ENCODE data around the gene EIF2S2. TPM values are rescaled to one million over a fixed set of nuclear protein-coding genes. Genes with fewer than 3 reads are reported as not detected.

The EIF2S2 gene
- total and polyA plus RNA-seq, 2 experiments from 2014 or later, result 40.9 to 75.8 TPM

GRCh38 chr20:34055290-34055689 lies 56.8 kb downstream of the EIF2S2 start:
- Histone ChIP-seq H3K9me2 (replicated peaks; ENCODE audit: insufficient read depth) (no peaks in the 10 kb centered on the region), H3K27me3 (no peaks in the 10 kb centered on the region), H3K36me3 (replicated peaks; ENCODE audit: insufficient read depth, low read depth) (no peaks in the 10 kb centered on the region), H3K79me2 (peaks cover 97% of the 10 kb centered on the region), H3K4me1 (ENCODE audit: insufficient read depth) (no peaks in the 10 kb centered on the region), H3K4me3 (no peak overlapping the region), H3K4me2 (no peak overlapping the region), H4K20me1 (ENCODE audit: insufficient read depth, poor library complexity, severe bottlenecking) (peaks cover 92% of the 10 kb centered on the region), H2AFZ (no peak overlapping the region), H3K9me3 (ENCODE audit: low read depth) (no peaks in the 10 kb centered on the region), H3K27ac (no peak overlapping the region)
- no peak for DNase-seq (ENCODE audit: low spot score)
- TF ChIP-seq EZH2 (IDR thresholded peaks at IDR 0.05; ENCODE audit: borderline replicate concordance), result no peak
- no peak for TF ChIP-seq CTCF (IDR thresholded peaks at IDR 0.05; ENCODE audit: poor library complexity)
- no peak for TF ChIP-seq EZH2phosphoT487 (IDR thresholded peaks at IDR 0.05; ENCODE audit: low read depth, severe bottlenecking, unreplicated experiment)
- WGBS (ENCODE audit: low lambda C conversion rate, missing lambda C conversion rate), result 62% methylated on average over 1 of the region's 1 CpG

GRCh38 chr20:34052414-34052813 lies 59.6 kb downstream of the EIF2S2 start:
- Histone ChIP-seq H3K9me3 (ENCODE audit: low read depth) (no peaks in the 10 kb centered on the region), H3K4me2 (no peak overlapping the region), H2AFZ (no peak overlapping the region), H4K20me1 (ENCODE audit: insufficient read depth, poor library complexity, severe bottlenecking) (peaks cover 89% of the 10 kb centered on the region), H3K36me3 (replicated peaks; ENCODE audit: insufficient read depth, low read depth) (no peaks in the 10 kb centered on the region), H3K9me2 (replicated peaks; ENCODE audit: insufficient read depth) (no peaks in the 10 kb centered on the region), H3K79me2 (peaks cover 96% of the 10 kb centered on the region), H3K27me3 (no peaks in the 10 kb centered on the region), H3K27ac (no peak overlapping the region), H3K4me3 (no peak overlapping the region), H3K4me1 (ENCODE audit: insufficient read depth) (no peaks in the 10 kb centered on the region)
- TF ChIP-seq CTCF (IDR thresholded peaks at IDR 0.05; ENCODE audit: poor library complexity), result no peak
- no peak for TF ChIP-seq EZH2 (IDR thresholded peaks at IDR 0.05; ENCODE audit: borderline replicate concordance)
- TF ChIP-seq EZH2phosphoT487 (IDR thresholded peaks at IDR 0.05; ENCODE audit: low read depth, severe bottlenecking, unreplicated experiment), result no peak
- DNase-seq (ENCODE audit: low spot score), result no peak
- WGBS (ENCODE audit: low lambda C conversion rate, missing lambda C conversion rate), result 68% methylated on average over 2 of the region's 2 CpGs

- peaks cover 83% of the 10 kb centered on the region for H3K79me2 ChIP-seq
- peaks cover 85% of the 10 kb centered on the region for H4K20me1 ChIP-seq (ENCODE audit: insufficient read depth, poor library complexity, severe bottlenecking)
- no peak for DNase-seq (ENCODE audit: low spot score)
- no peaks in the 10 kb centered on the region for H3K9me3 ChIP-seq (ENCODE audit: low read depth)
- no peaks in the 10 kb centered on the region for H3K27me3 ChIP-seq
- no peak for TF ChIP-seq EZH2 (IDR thresholded peaks at IDR 0.05; ENCODE audit: borderline replicate concordance)
- no peak for TF ChIP-seq EZH2phosphoT487 (IDR thresholded peaks at IDR 0.05; ENCODE audit: low read depth, severe bottlenecking, unreplicated experiment)
- TF ChIP-seq CTCF (IDR thresholded peaks at IDR 0.05; ENCODE audit: poor library complexity), result no peak
- peaks cover 12% of the 10 kb centered on the region for H3K4me1 ChIP-seq (ENCODE audit: insufficient read depth)
- 89% methylated on average over 4 of the region's 4 CpGs for WGBS (ENCODE audit: low lambda C conversion rate, missing lambda C conversion rate)
- no peak overlapping the region for H3K27ac ChIP-seq
- no peaks in the 10 kb centered on the region for H3K9me2 ChIP-seq (replicated peaks; ENCODE audit: insufficient read depth)
- no peaks in the 10 kb centered on the region for H3K36me3 ChIP-seq (replicated peaks; ENCODE audit: insufficient read depth, low read depth)
- H2AFZ ChIP-seq, result no peak overlapping the region
- no peak overlapping the region for H3K4me3 ChIP-seq
- no peak overlapping the region for H3K4me2 ChIP-seq
Observed at GRCh38 chr20:34049897-34050695, 61.9 kb downstream of the EIF2S2 start.
